ENCODE measurements around the gene PSMD3.
A peak's percentile ranks its signal among the peaks of the same experiment; 100 is the strongest.
"Not testable (repeated sequence)": the region's sequence is repeated elsewhere in the genome, so short reads cannot be mapped to it uniquely, and the experiment has no call there.

The PSMD3 gene

DNA sequence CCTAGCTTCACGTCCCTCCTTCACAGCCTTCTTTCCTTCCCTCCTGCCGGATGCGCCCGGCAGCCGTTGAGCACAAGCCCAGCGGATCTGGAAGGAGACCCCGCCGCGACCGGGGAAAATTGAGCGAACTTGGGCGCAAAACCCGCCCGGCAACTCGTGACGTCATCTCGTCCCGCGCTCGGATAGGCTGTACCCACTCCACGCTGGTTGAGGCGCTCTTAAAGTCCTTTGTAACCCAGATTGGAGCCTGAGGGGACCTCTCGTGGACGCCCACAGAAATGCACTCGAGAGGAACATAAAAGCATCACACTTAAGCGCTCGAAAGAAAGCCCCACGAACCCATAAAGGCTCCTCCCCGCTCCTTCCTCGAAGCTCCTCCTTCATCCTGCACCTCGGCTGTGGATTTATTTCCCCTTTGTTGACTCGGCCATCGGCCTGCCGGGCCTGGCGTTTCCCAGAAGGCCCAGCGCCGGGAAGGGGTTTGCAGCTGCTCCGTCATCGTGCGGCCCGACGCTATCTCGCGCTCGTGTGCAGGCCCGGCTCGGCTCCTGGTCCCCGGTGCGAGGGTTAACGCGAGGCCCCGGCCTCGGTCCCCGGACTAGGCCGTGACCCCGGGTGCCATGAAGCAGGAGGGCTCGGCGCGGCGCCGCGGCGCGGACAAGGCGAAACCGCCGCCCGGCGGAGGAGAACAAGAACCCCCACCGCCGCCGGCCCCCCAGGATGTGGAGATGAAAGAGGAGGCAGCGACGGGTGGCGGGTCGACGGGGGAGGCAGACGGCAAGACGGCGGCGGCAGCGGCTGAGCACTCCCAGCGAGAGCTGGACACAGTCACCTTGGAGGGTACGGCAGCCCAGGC, at the start of gene PSMD3:
Gene PSMD3, plus strand, starts transcription at position 457 of the 856 bp plus-strand sequence. Its CDS starts 164 bp downstream, at position 621.
- DNase-seq, result peak; percentile 99

DNA sequence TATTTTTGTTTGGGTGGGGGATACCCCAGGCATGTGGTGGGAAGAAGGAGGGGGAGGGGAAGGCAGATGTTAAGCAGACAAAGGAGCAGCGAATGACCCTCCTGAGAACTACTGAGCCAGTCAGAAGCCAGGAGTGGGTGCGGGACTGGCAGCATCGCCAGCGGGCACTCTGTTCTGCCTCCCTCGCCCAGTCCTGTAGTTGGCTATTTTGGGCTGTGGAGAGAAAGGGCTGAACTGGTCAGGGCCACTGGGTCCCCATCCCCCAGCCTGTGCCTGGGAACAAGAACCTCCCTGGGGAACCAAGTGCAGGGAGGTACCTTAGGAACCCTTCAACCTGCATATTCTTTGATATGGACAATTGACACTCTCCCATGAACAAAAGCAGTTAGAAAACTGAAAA, 46.7 kb upstream of the PSMD3 start:
- no peak for DNase-seq

DNA sequence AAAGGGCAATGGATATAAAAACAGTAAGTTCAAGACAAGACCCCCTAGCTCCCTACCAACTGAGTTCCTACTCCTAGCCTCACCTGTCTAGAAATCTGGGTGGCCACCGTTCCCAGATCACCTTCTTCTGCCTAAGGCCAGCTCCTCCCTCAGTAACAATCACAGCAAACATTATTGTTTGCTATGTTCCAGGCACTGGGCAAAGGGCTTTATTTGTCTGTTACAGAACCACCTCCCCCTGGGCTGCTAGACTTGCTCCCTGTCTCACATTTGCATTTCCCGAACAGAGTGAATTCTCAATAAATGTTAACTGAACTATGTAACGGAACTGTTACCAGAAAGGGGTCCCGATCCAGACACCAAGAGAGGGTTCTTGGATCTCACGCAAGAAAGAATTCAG, 46.3 kb upstream of the PSMD3 start:
- DNase-seq, result no peak

DNA sequence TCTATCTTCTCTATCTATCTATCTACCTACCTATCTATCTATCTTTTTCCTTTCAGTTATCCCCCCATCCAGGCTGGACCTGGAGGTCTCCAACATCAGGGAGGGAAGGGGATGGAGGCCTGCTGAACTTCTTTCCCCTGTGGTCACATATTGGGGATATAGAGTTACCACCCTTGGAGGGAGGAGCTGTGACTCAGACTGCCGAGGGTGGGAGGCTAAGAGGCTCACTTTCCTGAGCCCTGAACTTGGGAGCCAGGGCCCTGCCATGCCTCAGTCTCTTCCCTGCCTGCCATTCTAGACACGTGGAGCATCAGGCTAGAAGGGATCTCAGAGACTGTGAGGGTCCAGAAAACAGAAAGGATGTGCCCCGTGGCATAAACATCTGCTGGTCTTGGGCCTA, 44.7 kb upstream of the PSMD3 start:
- DNase-seq, result no peak

- no peak for DNase-seq
Observed at GRCh38 chr17:39937447-39937846, 43.2 kb upstream of the PSMD3 start.

DNA sequence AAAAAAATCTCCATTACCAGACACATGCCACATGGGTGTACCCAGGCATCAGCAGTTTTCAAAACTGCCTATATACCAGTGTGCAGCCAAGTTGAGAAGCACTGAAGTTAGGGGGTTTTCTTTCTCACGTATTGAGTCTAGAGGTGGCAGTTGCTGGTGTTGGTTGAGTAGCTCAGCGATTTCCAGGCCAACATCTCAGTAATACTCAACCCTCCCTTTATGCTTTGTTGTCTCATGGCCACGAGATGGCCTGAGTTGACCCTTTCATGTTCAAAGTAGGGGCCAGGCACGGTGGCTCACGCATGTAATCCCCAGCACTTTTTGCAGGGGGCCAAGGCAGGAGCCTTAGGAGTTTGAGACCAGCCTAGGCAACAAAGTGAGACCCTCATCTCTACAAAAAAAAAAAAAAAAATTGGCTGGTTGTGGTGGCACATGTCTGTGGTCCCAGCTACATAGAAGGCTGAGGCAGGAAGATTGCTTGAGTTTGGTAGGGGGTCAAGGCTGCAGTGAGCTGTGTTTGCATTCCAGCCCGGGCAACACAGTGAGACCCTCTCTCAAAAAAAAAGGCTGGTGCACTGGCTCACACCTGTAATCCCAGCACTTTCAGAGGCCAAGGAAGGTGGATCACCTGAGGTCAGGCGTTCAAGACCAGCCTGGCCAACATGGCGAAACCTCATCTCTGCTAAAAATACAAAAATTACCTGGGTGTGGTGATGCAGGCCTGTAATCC, 42.3 kb upstream of the PSMD3 start:
- no peak for DNase-seq

- DNase-seq, result no peak
Observed at GRCh38 chr17:39939106-39939505, 41.5 kb upstream of the PSMD3 start.

DNA sequence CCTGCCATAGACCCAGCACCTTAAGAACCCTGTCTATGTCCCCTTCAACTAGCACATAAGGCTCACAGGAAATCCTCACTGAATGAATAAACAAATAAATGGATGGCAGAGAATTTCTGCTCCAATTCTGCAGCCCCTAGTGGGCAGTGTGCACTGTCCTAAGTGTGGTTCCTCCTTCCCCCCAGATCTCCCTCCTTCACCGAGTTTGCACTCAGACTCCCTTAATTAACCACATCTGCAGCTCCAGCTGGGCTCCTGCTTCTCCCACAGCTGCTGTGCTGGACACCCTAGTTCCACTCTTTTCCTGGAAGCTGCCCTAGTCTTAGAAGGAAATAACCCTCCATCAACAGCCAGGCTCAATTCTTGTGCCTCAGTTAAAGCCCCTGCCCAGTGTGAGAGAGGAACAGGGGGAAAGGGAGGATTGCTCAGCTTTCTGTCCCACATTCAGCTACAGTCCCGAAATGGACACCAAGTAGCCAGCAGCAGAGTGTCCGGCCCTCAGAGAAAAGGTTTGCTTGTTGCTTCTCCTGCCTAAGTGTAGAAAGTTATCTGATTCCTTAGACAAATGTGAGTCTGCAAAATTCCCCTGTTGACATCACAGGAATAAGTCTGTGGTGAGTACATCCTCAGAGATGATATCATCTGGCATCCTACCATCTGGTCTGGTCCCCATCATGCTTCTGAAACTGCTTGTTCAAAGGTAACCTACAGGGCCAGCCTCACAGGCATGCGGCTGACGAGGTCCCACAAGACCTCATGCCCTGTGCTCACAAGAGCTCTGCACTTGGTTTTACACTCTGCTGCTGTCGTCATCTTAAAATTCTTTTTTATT, 40.8 kb upstream of the PSMD3 start:
- DNase-seq, result peak; percentile 62

DNA sequence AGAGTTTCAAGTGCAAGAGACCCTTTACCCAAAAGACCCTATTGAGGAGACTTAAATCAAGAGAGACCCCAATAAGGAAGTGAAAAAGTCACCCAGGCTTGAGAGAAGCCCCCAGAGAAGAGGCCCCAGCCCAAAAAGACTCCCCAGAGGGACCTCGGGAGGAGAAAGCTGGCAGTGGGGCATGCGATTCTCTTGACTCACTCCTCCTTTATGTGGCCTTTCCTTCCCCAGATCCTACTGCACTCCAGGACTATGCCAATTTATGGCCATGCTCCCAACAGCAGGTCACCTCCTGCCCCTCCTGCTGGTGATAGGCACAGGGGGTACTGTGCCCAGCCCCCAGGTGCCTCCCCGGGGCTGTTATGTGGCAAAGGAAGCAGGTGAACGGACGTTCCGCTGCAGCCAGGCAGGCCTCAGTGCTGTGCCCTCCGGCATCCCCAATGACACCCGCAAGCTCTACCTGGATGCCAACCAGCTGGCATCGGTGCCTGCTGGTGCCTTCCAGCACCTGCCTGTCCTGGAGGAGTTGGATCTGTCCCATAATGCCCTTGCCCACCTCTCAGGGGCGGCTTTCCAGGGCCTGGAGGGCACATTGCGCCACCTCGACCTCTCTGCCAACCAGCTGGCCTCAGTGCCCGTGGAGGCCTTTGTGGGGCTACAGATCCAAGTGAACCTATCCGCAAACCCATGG, 36.8 kb upstream of the PSMD3 start:
- DNase-seq, result no peak

DNA sequence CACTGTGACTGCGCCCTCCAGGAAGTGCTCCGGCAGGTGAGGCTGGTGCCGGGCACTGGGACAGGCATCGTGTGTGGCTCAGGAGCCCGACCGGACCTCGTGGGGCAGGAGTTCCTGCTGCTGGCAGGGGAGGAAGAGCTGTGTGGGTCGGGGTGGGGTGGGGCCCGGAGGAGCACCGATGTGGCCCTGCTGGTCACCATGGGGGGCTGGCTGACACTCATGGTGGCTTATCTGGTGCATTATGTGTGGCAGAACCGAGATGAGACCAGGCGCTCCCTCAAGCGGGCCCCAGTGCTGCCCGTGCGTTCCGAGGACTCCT, 36.3 kb upstream of the PSMD3 start:
- no peak for DNase-seq

DNA sequence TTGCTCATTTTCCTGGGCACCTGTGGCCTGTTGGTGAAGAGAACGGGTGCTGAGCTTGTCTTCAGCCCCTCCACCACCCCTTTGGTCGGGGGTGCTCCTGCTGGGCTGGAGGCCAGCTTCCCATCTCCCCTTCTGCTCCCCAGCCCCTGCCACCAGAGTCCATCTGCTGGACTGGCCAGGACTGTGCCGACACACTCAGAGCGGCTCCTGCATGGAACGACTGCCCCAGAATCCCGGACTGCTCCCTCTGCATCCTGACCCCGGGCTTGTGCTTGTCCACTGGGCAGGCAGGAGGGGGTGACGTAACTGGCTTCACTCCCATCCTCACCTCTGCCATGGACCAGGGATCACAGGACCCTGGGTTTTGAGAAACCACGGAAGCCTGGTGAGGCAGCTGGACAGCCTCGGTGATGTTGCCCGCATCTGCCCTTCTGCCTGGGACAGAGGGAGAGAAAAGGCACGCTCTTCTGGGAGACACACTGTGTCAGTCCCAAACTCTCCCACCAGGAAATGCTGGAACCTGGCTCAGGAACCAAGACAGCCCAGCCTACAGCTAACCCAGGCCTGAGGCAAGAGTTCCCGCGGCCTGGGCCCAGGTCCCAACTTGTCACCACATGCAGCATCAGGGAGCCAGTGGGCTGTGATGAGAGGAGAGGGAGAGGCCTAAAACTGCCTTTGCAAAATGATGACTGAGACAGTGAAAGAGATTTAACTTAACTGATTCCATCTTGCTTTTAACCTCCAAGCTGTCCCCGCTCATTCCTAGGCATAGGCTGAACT, 33.9 kb upstream of the PSMD3 start:
- DNase-seq, result no peak

DNA sequence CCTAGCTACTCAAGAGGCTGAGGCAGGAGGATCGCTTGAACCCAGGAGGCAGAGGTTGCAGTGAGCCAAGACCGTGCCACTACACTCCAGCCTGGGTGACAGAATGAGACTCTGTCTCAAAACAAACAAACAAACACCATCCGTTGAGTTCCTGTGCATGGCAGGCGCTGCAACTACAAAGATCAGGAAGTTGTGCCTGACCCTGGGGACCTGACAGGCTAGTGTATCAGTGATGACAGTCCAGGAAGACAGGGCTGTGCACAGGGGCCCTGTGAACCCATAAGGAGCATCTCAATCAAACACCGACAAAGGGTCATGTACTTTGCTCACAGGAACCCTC, 32.1 kb upstream of the PSMD3 start:
- DNase-seq, result not testable (repeated sequence)

- no peak for DNase-seq
Observed at GRCh38 chr17:39949028-39949427, 31.6 kb upstream of the PSMD3 start.

- DNase-seq, result peak; percentile 29
Observed at GRCh38 chr17:39950871-39951348, 29.7 kb upstream of the PSMD3 start.

DNA sequence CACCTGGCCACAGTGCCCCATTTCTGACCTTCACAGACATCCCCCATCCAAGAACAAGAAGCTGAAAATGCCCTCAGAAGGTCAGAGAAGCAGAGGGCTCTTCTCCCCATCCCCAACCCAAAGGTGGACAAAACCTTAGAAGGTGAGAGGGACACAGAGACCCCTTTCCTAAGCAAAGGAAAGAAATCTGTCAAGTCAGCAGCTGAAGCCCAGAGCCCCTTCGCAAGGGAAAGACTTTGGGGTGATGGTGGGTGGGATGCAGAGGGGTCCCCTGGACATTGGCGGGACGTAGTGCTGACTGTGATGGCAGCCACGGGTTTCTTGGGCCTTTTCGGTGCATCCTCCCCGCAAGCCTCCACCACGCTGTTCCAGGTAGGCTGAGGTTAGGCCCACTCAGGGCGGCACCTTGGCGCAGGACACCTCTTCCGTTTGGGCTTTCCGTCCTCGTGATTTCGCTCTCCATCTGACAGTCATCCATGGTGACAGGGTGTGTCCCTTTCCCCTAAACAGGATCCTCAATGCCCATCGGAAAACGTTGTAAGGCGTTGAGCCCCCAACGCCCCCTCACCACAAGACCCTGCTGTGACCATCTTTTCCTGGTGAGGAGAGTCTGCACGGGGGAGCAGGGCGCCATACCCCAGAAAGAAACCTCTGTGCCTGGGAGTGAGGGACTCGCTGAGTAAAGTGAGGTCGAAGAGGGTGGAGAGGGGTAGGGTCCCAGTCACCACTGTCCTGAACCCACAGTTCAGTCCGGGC, 28.5 kb upstream of the PSMD3 start:
- DNase-seq, result no peak

DNA sequence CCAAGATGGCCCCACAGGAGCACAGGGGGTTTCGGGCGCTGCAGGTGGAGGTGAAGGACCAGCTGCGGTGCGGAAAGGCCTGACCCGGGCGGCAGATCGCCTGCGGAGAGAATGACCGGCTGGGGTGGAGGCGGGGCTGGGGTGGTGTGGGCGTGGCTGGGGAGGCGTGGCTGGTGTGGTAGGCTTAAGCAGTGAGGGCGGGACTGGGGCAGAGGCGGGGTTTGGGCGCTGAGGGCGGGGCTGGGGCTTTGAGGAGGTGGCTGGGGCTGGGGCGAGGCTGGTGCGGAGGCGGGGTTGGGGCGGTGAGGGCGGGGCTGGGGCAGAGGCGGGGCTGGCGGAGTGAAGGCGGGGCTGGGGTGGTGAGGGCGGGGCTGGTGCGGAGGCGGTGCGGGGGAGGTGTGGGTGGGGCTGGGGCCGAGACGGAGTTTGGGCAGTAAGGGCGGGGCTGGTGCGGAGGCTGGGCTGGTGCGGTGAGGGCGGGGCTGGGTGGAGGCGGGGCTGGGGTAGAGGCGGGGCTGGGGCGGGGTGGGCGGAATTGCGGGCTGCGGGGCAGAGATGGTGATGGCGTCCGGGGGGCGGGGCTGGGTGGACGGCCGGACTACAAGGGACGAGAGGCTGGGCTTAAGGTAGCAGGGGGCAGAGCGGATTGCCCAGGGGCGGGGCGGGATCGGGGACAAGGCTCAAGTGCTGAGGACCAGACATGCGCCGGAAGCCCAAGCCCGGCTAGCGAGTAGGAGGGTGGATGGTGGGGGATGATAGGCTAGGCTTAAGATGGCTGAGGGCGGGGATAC, 27.7 kb upstream of the PSMD3 start:
- peak; percentile 82 for DNase-seq

- no peak for DNase-seq
Observed at GRCh38 chr17:39953471-39953888, 27.1 kb upstream of the PSMD3 start.

- no peak for DNase-seq
Observed at GRCh38 chr17:39954876-39955275, 25.7 kb upstream of the PSMD3 start.

GRCh38 chr17:39955726-39956225, 24.8 kb upstream of the PSMD3 start:
- no peak for DNase-seq

GRCh38 chr17:39960524-39961041, 20.0 kb upstream of the PSMD3 start:
- DNase-seq, result no peak

Measured in DMS 273 treated with DMSO at 0.1 percent for 48 hours (cell line).